H54 (cell line): ENCODE data around the gene EFNA5.

Experiments
- DNase-seq: peaks from one replicate; pipeline ENCODE4 v3.0.0; 2011; ENCODE audit warnings: low spot score, mixed read lengths; ENCODE audit not compliant: insufficient read length
- FAIRE-seq: peaks from 3 replicates; lab custom pipeline; 2011; peaks lifted over from hg19 to GRCh38; lab: Jason Lieb, UNC
- POLR2A ChIP-seq: IDR thresholded peaks from 2 replicates; pipeline ENCODE4 v1.6.1; 2011; ENCODE audit warnings: low read depth, mild to moderate bottlenecking, low read length

The EFNA5 gene

GRCh38 chr5:107597247-107597646 lies 73.5 kb downstream of the EFNA5 start:
- FAIRE-seq (peak; percentile 41), DNase-seq (no peak)

GRCh38 chr5:107594253-107595045 lies 76.3 kb downstream of the EFNA5 start:
- DNase-seq (no peak), FAIRE-seq (peak; percentile 81)
- no peak for TF ChIP-seq POLR2A

More at GRCh38 chr5:107597247-107597646, 73.5 kb downstream of the EFNA5 start:
- no peak for TF ChIP-seq POLR2A

- no peak for TF ChIP-seq POLR2A
- FAIRE-seq (peak; percentile 52), DNase-seq (no peak)
Measured at GRCh38 chr5:107593009-107593408, 77.7 kb downstream of the EFNA5 start.

DNA sequence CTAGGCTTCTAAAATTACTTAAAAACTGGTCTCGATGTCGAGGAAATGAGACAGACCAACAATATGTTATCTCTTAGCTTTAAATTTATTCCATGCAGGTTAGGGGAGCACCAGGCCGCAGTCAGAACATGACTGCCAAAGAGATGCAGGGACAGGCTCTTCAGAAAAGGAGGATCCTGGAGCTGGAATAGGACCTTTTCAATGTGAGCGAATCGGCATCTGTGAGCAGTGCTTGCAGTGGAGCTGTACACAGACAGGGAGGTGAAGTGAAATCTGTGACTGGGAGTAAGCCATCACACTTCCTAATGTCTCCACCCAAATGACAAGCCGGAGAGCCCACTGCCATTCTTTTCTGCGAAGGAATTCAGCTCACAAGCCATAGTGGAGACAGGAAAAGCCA lies 78.2 kb downstream of the EFNA5 start:
- TF ChIP-seq POLR2A: no peak
- DNase-seq (no peak), FAIRE-seq (peak; percentile 20)

- no peak for FAIRE-seq
- DNase-seq: no peak
- no peak for TF ChIP-seq POLR2A
Measured at GRCh38 chr5:107590686-107591085, 80.1 kb downstream of the EFNA5 start.

- no peak for TF ChIP-seq POLR2A
- no peak for DNase-seq
- peak; percentile 27 for FAIRE-seq
Measured at GRCh38 chr5:107589520-107590193, 81.1 kb downstream of the EFNA5 start.

GRCh38 chr5:107582625-107583024 lies 88.1 kb downstream of the EFNA5 start:
- DNase-seq (no peak), FAIRE-seq (no peak)
- no peak for TF ChIP-seq POLR2A

DNA sequence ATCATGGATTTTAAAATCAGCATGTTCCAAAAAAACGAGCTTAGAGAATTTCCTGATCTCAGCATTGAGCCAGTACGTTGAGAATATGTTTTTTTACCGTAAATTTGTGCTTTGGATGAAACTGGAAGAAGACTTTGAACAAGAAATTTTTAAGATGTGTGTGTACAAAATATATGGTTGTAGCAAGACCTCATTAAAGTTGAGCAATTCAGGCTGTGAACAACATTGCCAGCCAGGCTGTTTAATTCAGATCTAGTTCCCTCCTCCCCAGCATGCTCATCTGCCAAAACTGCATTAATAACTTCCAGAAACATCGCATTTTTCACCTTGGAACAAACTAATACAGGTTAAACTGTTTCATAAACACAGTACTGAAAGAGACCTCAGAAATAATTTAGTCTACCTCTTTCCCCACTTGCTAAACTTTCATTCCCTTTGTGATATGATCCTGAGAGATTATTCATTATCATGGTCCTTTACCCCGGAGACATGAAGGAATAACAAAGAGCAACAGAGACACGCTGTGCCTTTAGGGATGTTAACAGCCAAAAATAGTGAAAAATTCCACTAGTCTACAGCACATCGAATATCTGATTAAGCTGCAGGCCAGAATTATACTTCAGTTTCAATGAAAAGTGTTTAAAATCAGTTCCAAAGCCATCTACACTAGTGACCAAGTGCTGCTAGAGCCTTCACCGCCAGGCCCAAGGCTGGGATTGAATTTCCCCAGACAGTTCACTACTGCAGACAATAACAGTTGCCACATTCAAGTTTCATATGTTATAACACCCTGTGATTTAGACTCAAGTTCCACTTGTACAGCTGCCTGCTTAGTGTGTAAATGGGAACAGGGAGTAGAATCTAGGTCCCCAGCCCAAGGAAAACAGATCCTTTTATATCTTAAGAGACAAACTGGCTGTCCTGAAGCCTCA lies 89.6 kb downstream of the EFNA5 start:
- no peak for DNase-seq
- no peak for TF ChIP-seq POLR2A
- FAIRE-seq: peak; percentile 38

DNA sequence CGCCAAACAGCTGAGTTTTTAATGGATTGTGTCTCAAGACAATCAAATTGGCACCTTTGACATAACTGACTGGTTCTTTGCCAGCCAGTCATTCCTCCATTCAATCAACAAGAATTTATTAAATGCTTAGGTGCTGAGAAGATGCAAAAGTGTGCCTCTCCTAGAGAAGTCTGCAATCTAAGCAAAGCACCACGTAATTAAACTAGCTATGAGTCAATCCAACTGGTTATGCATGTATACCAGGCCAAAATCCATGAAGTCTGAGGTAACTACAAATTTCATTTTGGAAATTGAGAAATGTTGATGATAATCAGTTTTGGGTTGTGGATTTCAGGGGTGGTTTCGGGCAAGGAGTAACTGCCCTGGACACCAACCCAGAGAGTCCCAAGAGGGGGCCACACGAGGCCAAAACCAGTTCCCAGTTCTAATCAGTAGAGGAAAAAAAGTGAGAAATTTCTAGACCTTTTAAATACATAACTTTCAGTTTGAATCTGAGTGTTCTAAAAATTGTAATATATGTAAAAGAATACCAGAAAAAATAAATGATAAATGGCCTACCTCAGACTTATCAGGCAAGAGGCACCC lies 92.6 kb downstream of the EFNA5 start:
- DNase-seq (no peak), FAIRE-seq (no peak)

DNA sequence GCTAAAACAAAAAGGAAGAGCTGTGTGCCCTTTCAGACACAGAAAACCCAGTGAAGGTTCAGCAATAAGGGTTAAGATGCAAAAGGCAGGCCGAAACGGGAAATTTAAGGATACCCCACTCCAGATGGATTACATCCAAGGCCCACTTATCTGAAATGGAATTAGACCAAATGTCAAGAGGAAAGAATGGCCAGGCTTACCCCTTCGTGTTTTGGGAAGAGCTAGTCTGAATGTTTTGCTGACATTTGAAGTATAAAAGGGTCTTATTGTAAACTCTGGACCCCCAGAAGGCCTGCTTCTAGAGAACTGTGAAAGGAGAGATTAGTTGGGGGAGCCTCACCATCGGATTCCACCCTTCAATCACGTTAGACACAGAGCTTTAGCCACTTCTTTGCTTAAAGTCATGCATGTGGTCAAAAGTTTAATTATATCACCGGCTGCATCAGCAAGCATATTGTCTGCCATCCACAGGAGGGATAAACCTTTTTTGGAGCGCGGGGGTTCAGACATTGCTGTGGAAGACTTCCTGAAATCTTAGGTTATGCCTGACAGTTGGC lies 93.3 kb downstream of the EFNA5 start:
- DNase-seq (no peak), FAIRE-seq (no peak)
- no peak for TF ChIP-seq POLR2A

More for the DNA sequence above, 92.6 kb downstream of the EFNA5 start:
- TF ChIP-seq POLR2A: no peak

DNA sequence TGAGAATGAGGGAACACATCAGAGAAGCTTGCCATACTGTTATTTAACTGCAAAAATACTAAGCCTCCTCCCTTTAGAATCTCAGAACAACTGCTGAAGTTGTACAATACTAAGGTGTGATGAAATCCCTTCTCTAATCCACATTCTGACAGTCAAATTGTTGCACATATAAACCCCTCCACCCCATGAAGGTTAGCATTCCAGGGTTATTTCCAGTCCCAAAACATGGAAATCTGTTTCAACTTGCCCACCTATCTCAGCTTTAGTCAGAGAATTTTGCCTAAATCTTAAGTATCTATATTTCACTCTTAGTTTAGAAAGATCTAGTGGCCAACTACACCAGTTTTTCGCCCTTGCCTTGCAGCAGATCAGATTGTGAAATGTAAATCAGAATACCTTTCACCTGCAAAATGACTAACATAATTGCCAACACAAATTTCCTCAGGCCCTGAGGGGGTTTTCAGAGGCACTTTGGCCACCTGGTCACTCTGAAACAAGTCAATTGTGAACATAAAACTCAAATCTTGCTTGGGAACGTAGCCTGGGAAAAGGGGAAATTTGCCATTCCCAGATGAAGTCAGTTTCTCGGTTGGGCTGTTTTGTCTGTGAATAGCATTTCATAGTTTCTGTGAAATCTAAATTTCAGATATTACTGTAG lies 93.9 kb downstream of the EFNA5 start:
- no peak for FAIRE-seq
- no peak for TF ChIP-seq POLR2A

GRCh38 chr5:107576155-107576554 lies 94.6 kb downstream of the EFNA5 start:
- DNase-seq (no peak), FAIRE-seq (peak; percentile 11)
- TF ChIP-seq POLR2A: no peak

More for the DNA sequence above, 93.9 kb downstream of the EFNA5 start:
- DNase-seq: no peak
